HepG2 (cell line): ENCODE results near the gene OR2L8. TPM values are rescaled to one million over a fixed set of nuclear protein-coding genes. Genes with fewer than 3 reads are reported as not detected.

Source experiments
- ATAC-seq: fragments of 200-7000 bp; cut with Tn5 transposase; 3 replicates; pipeline ENCODE4 v1.9.1; 2020; ENCODE audit warnings: mild to moderate bottlenecking, moderate library complexity
- BruUV-seq: library from RNA; stranded (reverse); fragments of 400-500 nt; replicated peaks from 2 replicates; lab custom pipeline; 2021; lab: Mats Ljungman, UMichigan
- CTCF ChIA-PET: fragments of 300-600 bp; formaldehyde crosslinking; extraction: SDS; loops from one replicate; lab custom pipeline; 2021; ENCODE audit warnings: low total read pairs, inconsistent platforms, low intra/inter-chr PET ratio; lab: Yijun Ruan, JAX
- POLR2A ChIA-PET: fragments of 350-600 bp; sonication (Branson Sonifier 250); formaldehyde crosslinking; loops from one replicate; lab custom pipeline; 2020; ENCODE audit warnings: antibody characterized with exemption, inconsistent platforms; lab: Yijun Ruan, JAX
- DNase-seq: peaks from one replicate; pipeline ENCODE4 v3.0.0-alpha.2; 2015; ENCODE audit warnings: low spot score
- FAIRE-seq: peaks from 3 replicates; lab custom pipeline; 2011; peaks lifted over from hg19 to GRCh38; lab: Jason Lieb, UNC
- H2AFZ ChIP-seq: one replicate; pipeline ENCODE4 v1.6.1; 2011; ENCODE audit warnings: low read length, inconsistent platforms
- H3K27ac ChIP-seq: fragments of 300-600 bp; 3 replicates; pipeline ENCODE4 v1.8.0; 2011; ENCODE audit warnings: mixed run types, mild to moderate bottlenecking, mixed read lengths, low read length, inconsistent platforms; ENCODE audit not compliant: insufficient read depth; ENCODE audit errors: extremely low read length
- H3K27me3 ChIP-seq, 2 experiments: fragments of 200-600 bp in 1 of 2; 2 replicates in 1 of 2; 3 replicates in 1 of 2; pipeline versions ENCODE4 v1.6.0 to v1.8.0; 2011; ENCODE audit warnings: low read length in 2 of 2, mild to moderate bottlenecking in 2 of 2, moderate library complexity in 2 of 2, inconsistent platforms in 1 of 2; ENCODE audit not compliant: insufficient read depth in 2 of 2, control insufficient read depth in 1 of 2
- H3K36me3 ChIP-seq, 2 experiments: fragments of 200-600 bp in 1 of 2; replicated peaks in 1 of 2; 2 replicates in 1 of 2; 3 replicates in 1 of 2; pipeline versions ENCODE4 v1.5.1 to v1.8.0; 2011; ENCODE audit warnings: low read length in 2 of 2, inconsistent platforms in 1 of 2; ENCODE audit not compliant: insufficient read depth in 2 of 2, control insufficient read depth in 1 of 2
- H3K4me1 ChIP-seq: 2 replicates; pipeline ENCODE4 v1.5.1; 2012; ENCODE audit warnings: low read length, inconsistent platforms; ENCODE audit not compliant: insufficient read depth
- H3K4me2 ChIP-seq: 2 replicates; pipeline ENCODE4 v1.6.0; 2011; ENCODE audit warnings: low read depth, low read length, inconsistent platforms
- H3K4me3 ChIP-seq, 3 experiments: fragments of 200-600 bp in 1 of 3; sonication (generic), shearing (Covaris generic) in 1 of 3; replicated peaks in 1 of 3; 2 replicates each; pipeline ENCODE4 v1.5.1; 2011 to 2016; ENCODE audit warnings: low read length in 3 of 3, inconsistent platforms in 2 of 3, low read depth in 2 of 3, mild to moderate bottlenecking in 2 of 3, control low read depth in 1 of 3, mixed read lengths in 1 of 3; ENCODE audit not compliant: insufficient read depth in 1 of 3
- H3K79me2 ChIP-seq: one replicate; pipeline ENCODE4 v1.6.1; 2011; ENCODE audit warnings: low read length, inconsistent platforms; ENCODE audit not compliant: insufficient read depth
- H3K9ac ChIP-seq: 2 replicates; pipeline ENCODE4 v1.6.0; 2011; ENCODE audit warnings: mild to moderate bottlenecking, low read depth, low read length, inconsistent platforms; ENCODE audit not compliant: insufficient read depth
- H3K9me3 ChIP-seq: 2 replicates; pipeline ENCODE4 v1.5.1; 2012; ENCODE audit warnings: mild to moderate bottlenecking, low read length
- H4K20me1 ChIP-seq: 2 replicates; pipeline ENCODE4 v1.6.0; 2011; ENCODE audit warnings: inconsistent platforms, mild to moderate bottlenecking, low read length, moderate library complexity; ENCODE audit not compliant: insufficient read depth
- SOX5 ChIP-seq: IDR thresholded peaks from 2 replicates; pipeline ENCODE4 v1.6.1; 2016; ENCODE audit warnings: borderline replicate concordance
- SRSF9 ChIP-seq: fragments of 200-400 bp; formaldehyde crosslinking; IDR thresholded peaks from 2 replicates; pipeline ENCODE4 v1.6.1; 2018; ENCODE audit warnings: borderline replicate concordance, mild to moderate bottlenecking, low read depth, low read length; ENCODE audit not compliant: insufficient read depth, poor library complexity, severe bottlenecking
- THYN1 ChIP-seq: sonication (generic); formaldehyde crosslinking; IDR thresholded peaks from 2 replicates; pipeline ENCODE4 v1.8.1; 2023; ENCODE audit warnings: low read depth, mild to moderate bottlenecking, moderate library complexity, missing genetic modification reagents, borderline replicate concordance
- ZFX ChIP-seq: sonication (generic); formaldehyde crosslinking; IDR thresholded peaks from 2 replicates; pipeline ENCODE4 v1.4.0; 2020; ENCODE audit warnings: mild to moderate bottlenecking, low read depth, missing genetic modification reagents, moderate library complexity
- ZNF615 ChIP-seq: sonication (generic); formaldehyde crosslinking; IDR thresholded peaks from 2 replicates; pipeline ENCODE4 v1.5.0; 2020; ENCODE audit warnings: mild to moderate bottlenecking, missing genetic modification reagents, borderline replicate concordance
- ZNF780A ChIP-seq: sonication (generic); formaldehyde crosslinking; IDR thresholded peaks from 2 replicates; pipeline ENCODE4 v1.8.0; 2022; ENCODE audit warnings: mild to moderate bottlenecking, missing genetic modification reagents, moderate library complexity
- WGBS: methylation state at CpG from one replicate; pipeline ENCODE4 v1.1.6; 2017; ENCODE audit warnings: low lambda C conversion rate; 5-methylcytosine and 5-hydroxymethylcytosine counted together
- in situ Hi-C: cut with HindIII; loops from 2 replicates; pipeline ENCODE4 v1.10.0; 2017; ENCODE audit warnings: low pct_unique_long_range_greater_than_20kb; ENCODE audit not compliant: extremely low pct_ligation_motif_present
- intact Hi-C: fragments of 100-400 bp; cut with micrococcal nuclease; formaldehyde crosslinking; loops from one replicate; pipeline ENCODE4 v1.10.0; 2022; ENCODE audit not compliant: unreplicated experiment
- polyA plus RNA-seq, 8 experiments: library from polyadenylated mRNA; depleted of rRNA in 3 of 8; stranded (reverse) in 7 of 8; unstranded in 1 of 8; fragments of >200 nt; fragmentation: Illumina TruSeq in 4 of 8; extraction: Trizol in 4 of 8; gene quantifications; 2 replicates each; pipeline versions ENCODE4 v1.2.1 to v1.2.3, GENCODE V29; 2011 to 2016; ENCODE audit warnings: low read depth in 4 of 8, missing spikeins in 1 of 8, mixed read lengths in 1 of 8; ENCODE audit not compliant: insufficient read depth in 1 of 8
- total RNA-seq, 5 experiments: library from RNA; depleted of rRNA; stranded (reverse); fragments of >200 nt; fragmentation: Illumina TruSeq; extraction: Trizol; gene quantifications; 2 replicates each; pipeline ENCODE4 v1.2.3, GENCODE V29; 2016; ENCODE audit warnings: low read depth in 1 of 5
- TF ChIP-seq, protein P1 (sequence below), 2 experiments: sonication (generic) in 1 of 2; formaldehyde crosslinking in 1 of 2; IDR thresholded peaks; 2 replicates each; pipeline versions ENCODE4 v1.4.0 to v1.6.1; 2018 to 2020; ENCODE audit warnings: missing genetic modification reagents in 2 of 2, borderline replicate concordance in 1 of 2, low read depth in 1 of 2, mild to moderate bottlenecking in 1 of 2, missing biosample characterization in 1 of 2
- TF ChIP-seq, protein P2 (sequence below): sonication (generic); formaldehyde crosslinking; IDR thresholded peaks from 2 replicates; pipeline ENCODE4 v1.5.1; 2020; ENCODE audit warnings: mild to moderate bottlenecking, moderate library complexity, missing genetic modification reagents
- TF ChIP-seq, protein P3 (sequence below): sonication (generic); formaldehyde crosslinking; IDR thresholded peaks from 2 replicates; pipeline ENCODE4 v1.5.0; 2020; ENCODE audit warnings: mild to moderate bottlenecking, missing genetic modification reagents, moderate library complexity

The OR2L8 gene
- total and polyA plus RNA-seq, 2 of the 13 experiments (the other 11 are each of a cell fraction or from before 2014, with no cell fraction given): not detected

DNA sequence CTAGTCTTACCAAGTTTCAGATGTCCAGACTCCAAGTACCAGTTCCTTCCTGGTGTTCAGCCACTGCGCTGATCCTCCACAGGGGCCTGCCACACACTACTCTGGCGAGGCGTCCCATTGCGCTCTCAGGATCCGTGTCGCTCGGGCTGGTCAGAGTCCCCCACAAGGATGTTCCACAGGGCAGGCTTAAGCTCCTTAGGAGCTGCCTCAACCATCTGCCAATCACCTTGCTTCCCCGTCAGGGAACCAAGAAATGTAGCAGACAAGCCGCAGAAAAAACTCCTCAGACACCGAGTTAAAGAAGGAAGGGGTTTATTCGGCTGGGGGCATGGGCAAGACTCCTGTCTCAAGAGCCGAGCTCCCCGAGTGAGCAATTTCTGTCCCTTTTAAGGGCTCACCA lies 43.5 kb upstream of the OR2L8 start:
- Histone ChIP-seq H3K4me2 (no peak overlapping the region), H3K79me2 (no peaks in the 10 kb centered on the region), H3K27ac (no peak overlapping the region), H3K4me1 (no peaks in the 10 kb centered on the region), H3K9ac (no peak overlapping the region), H3K4me3 (no peak overlapping the region), H4K20me1 (no peaks in the 10 kb centered on the region), H3K27me3 (no peaks in the 10 kb centered on the region; a peak in 1 of 5 replicates), H3K9me3 (peaks cover 17% of the 10 kb centered on the region; the same call in 1 of the 2 replicates), H3K36me3 (no peaks in the 10 kb centered on the region), H2AFZ (no peak overlapping the region)
- DNase-seq: no peak
- POLR2A ChIA-PET: no interaction called here
- 59% methylated on average over 10 of the region's 13 CpGs for WGBS
- in situ Hi-C loops: no loop called here
- intact Hi-C loops: no loop called here
- TF ChIP-seq, protein P1, sequence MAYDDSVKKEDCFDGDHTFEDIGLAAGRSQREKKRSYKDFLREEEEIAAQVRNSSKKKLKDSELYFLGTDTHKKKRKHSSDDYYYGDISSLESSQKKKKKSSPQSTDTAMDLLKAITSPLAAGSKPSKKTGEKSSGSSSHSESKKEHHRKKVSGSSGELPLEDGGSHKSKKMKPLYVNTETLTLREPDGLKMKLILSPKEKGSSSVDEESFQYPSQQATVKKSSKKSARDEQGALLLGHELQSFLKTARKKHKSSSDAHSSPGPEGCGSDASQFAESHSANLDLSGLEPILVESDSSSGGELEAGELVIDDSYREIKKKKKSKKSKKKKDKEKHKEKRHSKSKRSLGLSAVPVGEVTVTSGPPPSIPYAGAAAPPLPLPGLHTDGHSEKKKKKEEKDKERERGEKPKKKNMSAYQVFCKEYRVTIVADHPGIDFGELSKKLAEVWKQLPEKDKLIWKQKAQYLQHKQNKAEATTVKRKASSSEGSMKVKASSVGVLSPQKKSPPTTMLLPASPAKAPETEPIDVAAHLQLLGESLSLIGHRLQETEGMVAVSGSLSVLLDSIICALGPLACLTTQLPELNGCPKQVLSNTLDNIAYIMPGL (CRISPR knock-in tag; IDR thresholded peaks at IDR 0.05; ENCODE audit: borderline replicate concordance in 1 of 2, low read depth in 1 of 2): no peak
- TF ChIP-seq ZNF615 (CRISPR knock-in tag) (no peak), ZFX (no peak), SRSF9 (no peak), SOX5 (CRISPR knock-in tag) (no peak), ZNF780A (CRISPR knock-in tag) (no peak), THYN1 (CRISPR knock-in tag) (no peak)
- TF ChIP-seq, protein P2, sequence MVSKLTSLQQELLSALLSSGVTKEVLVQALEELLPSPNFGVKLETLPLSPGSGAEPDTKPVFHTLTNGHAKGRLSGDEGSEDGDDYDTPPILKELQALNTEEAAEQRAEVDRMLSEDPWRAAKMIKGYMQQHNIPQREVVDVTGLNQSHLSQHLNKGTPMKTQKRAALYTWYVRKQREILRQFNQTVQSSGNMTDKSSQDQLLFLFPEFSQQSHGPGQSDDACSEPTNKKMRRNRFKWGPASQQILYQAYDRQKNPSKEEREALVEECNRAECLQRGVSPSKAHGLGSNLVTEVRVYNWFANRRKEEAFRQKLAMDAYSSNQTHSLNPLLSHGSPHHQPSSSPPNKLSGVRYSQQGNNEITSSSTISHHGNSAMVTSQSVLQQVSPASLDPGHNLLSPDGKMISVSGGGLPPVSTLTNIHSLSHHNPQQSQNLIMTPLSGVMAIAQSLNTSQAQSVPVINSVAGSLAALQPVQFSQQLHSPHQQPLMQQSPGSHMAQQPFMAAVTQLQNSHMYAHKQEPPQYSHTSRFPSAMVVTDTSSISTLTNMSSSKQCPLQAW (CRISPR knock-in tag): no peak
- TF ChIP-seq, protein P3, sequence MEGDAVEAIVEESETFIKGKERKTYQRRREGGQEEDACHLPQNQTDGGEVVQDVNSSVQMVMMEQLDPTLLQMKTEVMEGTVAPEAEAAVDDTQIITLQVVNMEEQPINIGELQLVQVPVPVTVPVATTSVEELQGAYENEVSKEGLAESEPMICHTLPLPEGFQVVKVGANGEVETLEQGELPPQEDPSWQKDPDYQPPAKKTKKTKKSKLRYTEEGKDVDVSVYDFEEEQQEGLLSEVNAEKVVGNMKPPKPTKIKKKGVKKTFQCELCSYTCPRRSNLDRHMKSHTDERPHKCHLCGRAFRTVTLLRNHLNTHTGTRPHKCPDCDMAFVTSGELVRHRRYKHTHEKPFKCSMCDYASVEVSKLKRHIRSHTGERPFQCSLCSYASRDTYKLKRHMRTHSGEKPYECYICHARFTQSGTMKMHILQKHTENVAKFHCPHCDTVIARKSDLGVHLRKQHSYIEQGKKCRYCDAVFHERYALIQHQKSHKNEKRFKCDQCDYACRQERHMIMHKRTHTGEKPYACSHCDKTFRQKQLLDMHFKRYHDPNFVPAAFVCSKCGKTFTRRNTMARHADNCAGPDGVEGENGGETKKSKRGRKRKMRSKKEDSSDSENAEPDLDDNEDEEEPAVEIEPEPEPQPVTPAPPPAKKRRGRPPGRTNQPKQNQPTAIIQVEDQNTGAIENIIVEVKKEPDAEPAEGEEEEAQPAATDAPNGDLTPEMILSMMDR: no peak
- no TSS peak for BruUV-seq
- no peak for FAIRE-seq
- ATAC-seq: no peak
- CTCF ChIA-PET: no interaction called here
